GM21717 (cell line): ENCODE results near the gene DMXL2.
"Not testable (repeated sequence)": the region's sequence is repeated elsewhere in the genome, so short reads cannot be mapped to it uniquely, and the experiment has no call there.

Experiments
- ATAC-seq: cut with Tn5 transposase; IDR thresholded peaks from one replicate; pipeline ENCODE4 v1.9.1; 2021; ENCODE audit warnings: mild to moderate bottlenecking, moderate library complexity; ENCODE audit not compliant: unreplicated experiment

Gene DMXL2

DNA sequence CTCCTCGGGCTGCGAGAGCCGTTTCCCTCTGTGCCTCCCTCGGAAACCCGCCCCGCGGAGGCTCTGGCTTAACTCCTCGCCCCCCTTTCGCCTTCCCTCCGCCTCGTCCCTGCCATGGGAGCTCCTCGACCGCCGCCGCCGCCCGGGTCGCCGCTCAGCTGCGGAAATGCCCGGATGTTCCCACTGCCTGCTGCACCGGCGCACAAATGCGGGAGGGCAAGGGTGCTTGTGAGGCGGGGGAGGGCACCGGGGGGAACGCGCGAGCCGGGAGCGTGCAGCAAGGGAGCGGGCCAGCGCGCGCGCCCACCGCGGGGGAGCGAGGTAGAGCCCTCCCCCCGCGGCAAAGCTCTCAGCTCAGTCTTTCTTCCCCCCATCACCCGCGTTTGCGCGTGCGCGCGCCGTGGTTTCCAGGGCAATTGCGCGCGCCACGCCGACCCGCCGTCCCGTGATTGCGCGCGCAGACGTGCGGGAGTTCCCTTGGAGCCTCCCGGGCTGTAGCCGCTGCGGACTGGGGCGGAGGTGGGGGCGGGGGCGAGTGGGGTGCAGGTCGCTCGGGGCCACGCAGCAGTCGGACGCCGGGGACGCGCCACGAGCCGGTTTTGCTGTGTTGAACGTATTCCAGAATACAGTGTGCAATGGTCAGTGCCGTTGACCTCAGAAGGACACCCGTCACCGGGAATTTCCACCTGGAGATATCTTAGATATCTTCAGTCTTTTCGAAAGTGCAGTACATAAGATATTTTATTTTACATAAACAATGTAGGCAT lies at the start of gene DMXL2:
Gene DMXL2, minus strand, starts transcription at position 168 of the 767 bp plus-strand sequence. CDS start 226 bp downstream, outside the sequence.
- peak; percentile 32 for ATAC-seq

- ATAC-seq, result no peak
These were observed 49.6 kb upstream of the DMXL2 start for GRCh38 chr15:51672155-51672687.

DNA sequence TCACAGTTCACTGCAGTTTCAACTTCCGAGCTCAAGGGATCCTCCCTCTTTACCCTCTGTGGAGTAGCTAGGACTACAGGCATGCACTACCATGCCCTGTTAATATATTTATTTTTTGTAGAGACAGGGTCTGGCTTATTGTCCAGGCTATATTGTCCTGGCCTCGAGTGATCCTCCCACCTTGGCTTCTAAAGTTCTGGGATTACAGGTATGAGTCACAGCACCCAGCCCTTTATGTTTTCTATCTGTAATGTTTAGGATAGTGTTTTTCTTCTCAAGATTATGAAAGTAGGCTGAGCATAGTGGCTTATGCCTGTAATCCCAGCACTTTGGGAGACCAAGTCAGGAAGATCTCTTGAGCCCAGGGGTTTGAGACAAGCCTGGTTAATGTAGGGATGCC lies 46.8 kb upstream of the DMXL2 start:
- ATAC-seq, result no peak

GRCh38 chr15:51668446-51668845 lies 45.9 kb upstream of the DMXL2 start:
- no peak for ATAC-seq

- ATAC-seq, result no peak
These were observed 44.9 kb upstream of the DMXL2 start for GRCh38 chr15:51667478-51667877.

DNA sequence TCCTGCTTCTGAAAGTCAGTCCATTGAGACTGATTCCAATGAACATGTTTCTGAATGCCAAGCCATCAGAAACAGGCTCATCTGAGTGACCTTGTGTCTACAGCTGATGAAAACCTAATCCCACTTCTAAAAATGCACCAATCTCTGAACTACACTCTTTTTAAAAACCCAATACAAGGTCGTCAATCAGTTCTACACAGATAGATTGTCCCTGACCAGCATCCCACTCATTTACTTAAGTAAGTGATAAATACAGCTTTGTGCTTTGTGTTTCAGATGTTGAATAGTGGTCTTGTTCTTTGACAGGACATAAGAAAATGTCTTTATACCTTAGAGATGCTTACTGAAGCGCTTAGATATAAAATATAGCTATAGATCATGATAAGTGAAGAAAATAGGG lies 38.5 kb upstream of the DMXL2 start:
- ATAC-seq, result no peak

GRCh38 chr15:51658664-51659063 lies 36.1 kb upstream of the DMXL2 start:
- ATAC-seq, result no peak

DNA sequence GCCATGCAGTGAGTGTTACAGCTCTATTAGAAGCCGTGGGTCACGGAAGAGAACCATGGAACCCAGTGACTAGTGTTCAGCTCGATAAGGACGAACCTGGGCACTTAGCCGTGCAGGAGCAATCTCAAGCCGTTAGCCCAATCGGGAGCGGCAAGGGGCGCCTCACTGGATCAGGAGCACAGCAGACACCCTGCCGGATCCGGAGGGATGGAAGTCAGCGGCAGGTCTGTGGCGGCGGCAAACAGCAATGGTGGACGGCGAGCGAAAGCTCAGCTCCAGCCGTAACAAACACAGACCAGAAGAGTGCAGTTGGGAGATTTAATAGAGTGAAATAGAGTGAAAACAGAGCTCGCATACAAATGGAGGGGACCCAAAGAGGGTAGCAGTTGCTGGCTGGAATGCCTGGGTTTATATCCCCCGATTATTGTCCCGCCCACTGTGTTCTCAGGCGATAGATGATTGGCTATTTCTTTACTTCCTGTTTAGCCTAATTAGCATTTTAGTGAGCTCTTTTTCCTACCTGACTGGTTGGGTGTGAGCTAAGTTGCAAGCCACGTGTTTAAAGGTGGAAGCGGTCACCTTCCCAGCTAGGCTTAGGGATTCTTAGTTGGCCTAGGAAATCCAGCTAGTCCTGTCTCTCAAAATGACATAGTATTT lies 33.0 kb upstream of the DMXL2 start:
- ATAC-seq, result not testable (repeated sequence)

DNA sequence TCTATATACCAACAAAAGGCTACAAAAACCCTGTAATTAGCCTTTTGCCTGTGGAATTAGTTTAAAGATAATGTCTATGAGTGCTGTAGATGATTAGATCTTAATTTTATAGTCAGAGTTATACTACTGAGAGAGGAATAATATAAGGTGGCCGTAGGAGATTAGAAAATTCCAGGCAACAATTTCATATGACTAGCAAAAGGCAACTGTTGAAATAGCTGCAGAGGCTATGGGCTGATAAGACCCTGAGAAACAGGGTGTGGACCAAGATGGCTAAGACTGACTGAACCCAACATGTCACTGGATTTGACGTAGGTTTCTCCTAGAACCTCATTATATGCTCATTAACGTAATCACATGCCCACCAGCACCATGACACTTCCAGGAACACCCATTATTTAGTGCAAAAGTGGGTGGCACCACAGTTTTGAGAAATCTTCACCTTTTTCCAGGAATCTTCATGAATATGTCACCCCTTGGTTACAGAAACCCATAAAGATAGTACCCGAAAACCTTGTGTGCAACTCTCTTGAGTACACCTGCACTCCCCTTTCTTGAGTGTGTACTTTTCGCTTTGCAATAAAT lies 29.6 kb upstream of the DMXL2 start:
- ATAC-seq, result no peak

GRCh38 chr15:51649659-51650521 lies 27.3 kb upstream of the DMXL2 start:
- no peak for ATAC-seq

DNA sequence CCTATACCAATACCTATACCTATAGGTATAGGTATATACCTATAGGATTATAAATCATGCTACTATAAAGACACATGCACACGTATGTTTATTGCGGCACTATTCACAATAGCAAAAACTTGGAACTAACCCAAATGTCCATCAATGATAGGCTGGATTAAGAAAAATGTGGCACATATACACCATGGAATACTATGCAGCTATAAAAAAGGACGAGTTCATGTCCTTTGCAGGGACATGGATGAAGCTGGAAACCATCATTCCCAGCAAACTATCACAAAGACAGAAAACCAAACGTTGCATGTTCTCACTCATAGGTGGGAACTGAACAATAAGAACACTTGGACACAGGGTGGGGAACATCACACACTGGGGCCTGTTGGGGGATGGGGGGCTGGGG lies 26.1 kb upstream of the DMXL2 start:
- not testable (repeated sequence) for ATAC-seq

GRCh38 chr15:51648101-51648500 lies 25.5 kb upstream of the DMXL2 start:
- not testable (repeated sequence) for ATAC-seq

GRCh38 chr15:51647128-51647562 lies 24.6 kb upstream of the DMXL2 start:
- no peak for ATAC-seq

GRCh38 chr15:51642696-51643095 lies 20.1 kb upstream of the DMXL2 start:
- no peak for ATAC-seq

GRCh38 chr15:51641490-51642130 lies 19.0 kb upstream of the DMXL2 start:
- no peak for ATAC-seq

DNA sequence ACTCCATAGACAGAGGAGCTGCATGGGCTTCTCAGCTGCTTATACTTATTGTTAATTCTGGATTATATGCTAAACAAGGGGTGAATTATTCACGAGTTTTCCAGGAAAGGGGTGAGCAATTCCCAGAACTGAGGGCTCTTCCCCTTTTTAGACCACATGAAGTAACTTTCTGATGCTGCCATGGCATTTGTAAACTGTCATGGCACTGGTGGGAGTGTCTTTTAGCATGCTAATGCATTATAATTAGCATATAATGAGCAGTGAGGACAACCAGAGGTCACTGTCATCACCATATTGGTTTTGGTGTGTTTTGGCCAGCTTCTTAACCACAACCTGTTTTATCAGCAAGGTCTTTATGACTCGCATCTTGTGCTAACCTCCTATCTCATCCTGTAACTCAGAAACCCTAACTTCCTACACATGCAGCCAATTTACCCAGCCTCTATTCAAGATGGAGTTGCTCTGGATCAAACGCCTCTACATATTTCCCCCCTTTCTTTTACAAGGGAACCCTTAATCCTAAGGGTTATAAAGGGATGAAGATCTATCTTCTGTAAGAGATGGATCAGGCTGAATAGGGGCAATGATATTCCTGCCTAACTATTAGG lies 12.1 kb upstream of the DMXL2 start:
- ATAC-seq, result no peak

GRCh38 chr15:51629612-51630011 lies 7.0 kb upstream of the DMXL2 start:
- ATAC-seq, result no peak

DNA sequence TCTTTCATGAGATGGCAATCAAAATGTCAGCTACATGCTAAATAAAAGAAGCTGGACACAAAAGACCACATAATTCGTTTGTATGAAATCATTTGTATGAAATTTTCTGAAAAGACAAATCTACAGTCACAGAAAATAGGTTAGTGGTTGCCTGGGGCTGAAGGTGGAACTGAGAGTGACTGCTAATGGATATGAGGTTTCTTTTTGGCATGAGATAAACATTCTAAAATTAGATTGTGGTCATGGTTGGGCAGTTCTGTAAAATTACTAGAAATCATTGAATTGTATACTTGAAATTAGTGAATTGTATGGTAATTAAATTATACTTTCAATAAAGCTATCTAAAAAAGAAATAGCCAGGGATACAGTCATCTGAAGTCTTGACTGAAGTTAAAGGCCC lies 2.7 kb upstream of the DMXL2 start:
- ATAC-seq, result no peak

GRCh38 chr15:51624022-51624421 lies 1.5 kb upstream of the DMXL2 start:
- ATAC-seq, result no peak

DNA sequence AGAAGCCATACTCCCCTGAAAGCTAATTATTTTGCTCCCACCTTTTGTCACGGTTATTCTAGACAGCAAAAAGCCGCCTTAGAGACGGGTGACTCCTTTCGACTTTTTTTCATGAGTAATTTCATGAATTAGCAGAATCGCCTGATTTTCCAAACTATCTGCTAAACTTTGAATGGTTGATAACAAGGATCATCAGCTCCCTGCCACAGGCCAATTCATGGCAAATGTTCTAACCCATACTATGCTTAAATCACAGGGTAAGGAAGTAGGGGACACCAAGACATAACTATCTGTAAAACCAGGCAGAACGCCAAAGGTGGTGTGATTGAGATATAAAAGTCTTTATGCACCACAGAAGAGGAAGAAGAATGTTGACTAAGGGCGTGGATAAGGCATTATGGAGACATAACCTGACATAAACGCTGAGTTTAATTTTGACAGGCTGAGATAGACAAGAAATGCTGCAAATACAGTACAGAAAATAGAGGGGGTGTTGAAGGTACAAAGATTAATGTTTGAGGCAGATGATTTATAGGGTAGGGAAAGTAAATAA lies 891 bp upstream of the DMXL2 start:
- ATAC-seq, result no peak
